Esophagus squamous epithelium (tissue), 5 donors: ENCODE data around the gene ABT1. TPM values are rescaled to one million over a fixed set of nuclear protein-coding genes. Genes with fewer than 3 reads are reported as not detected.

ENCODE experiments used
- DNase-seq: peaks from one replicate; lab custom pipeline; 2025; lab: John Stamatoyannopoulos, UW
- H3K27ac ChIP-seq, 4 donors: fragments of 200-600 bp; sonication (generic); one replicate each; pipeline ENCODE4 v1.5.1; 2016 to 2019; ENCODE audit warnings: mild to moderate bottlenecking in 1 of 4
- H3K27me3 ChIP-seq, 4 donors: fragments of 200-600 bp; sonication (generic); 1 replicate in 3 of 4; 2 replicates in 1 of 4; pipeline versions ENCODE4 v1.5.1 to v1.6.0; 2017 to 2021; ENCODE audit warnings: antibody characterized with exemption in 1 of 4
- H3K36me3 ChIP-seq, 3 donors: fragments of 200-600 bp; sonication (generic); one replicate each; pipeline ENCODE4 v1.5.1; 2016 to 2019
- H3K4me1 ChIP-seq, 3 donors: fragments of 200-600 bp; sonication (generic); one replicate each; pipeline ENCODE4 v1.5.1; 2017 to 2019
- H3K4me3 ChIP-seq, 4 donors: fragments of 200-600 bp; sonication (generic); 1 replicate in 3 of 4; 2 replicates in 1 of 4; pipeline ENCODE4 v1.5.1; 2016 to 2019; ENCODE audit warnings: mild to moderate bottlenecking in 2 of 4, moderate library complexity in 1 of 4
- H3K9me3 ChIP-seq, 3 donors: fragments of 200-600 bp; sonication (generic); one replicate each; pipeline ENCODE4 v1.5.1; 2016 to 2019
- POLR2A ChIP-seq, 4 donors: fragments of 450-650 bp; IDR thresholded peaks; one replicate each; pipeline ENCODE4 v1.6.1; 2017; ENCODE audit warnings: antibody characterized with exemption in 4 of 4, mild to moderate bottlenecking in 4 of 4, moderate library complexity in 3 of 4
- WGBS, 2 donors: methylation state at CpG; one replicate each; pipeline ENCODE4 v1.1.5; 2018; 5-methylcytosine and 5-hydroxymethylcytosine counted together
- intact Hi-C: fragments of 100-400 bp; cut with DNase I; formaldehyde crosslinking; loops from one replicate; pipeline ENCODE4 v1.15.0; 2022
- total RNA-seq, 4 donors: library from RNA; depleted of rRNA; stranded (reverse); fragments of >200 nt; gene quantifications; one replicate each; pipeline ENCODE4 v1.1.0, GENCODE V29; 2016
- TF ChIP-seq, protein P1 (sequence below), 6 experiments: fragments of 450-650 bp in 4 of 6; fragments of 200-600 bp in 2 of 6; sonication (generic) in 2 of 6; IDR thresholded peaks; one replicate each; pipeline ENCODE4 v1.5.1; 2016 to 2019; ENCODE audit warnings: antibody characterized with exemption in 6 of 6, mild to moderate bottlenecking in 4 of 6, moderate library complexity in 4 of 6
- donor health status: DM: yes; HTN: yes; CAD: no.

Gene ABT1
- total RNA-seq, 4 donors from 2014 or later = 16.0 to 23.5 (median 17.1) TPM

- intact Hi-C loops = no loop called here
- H3K4me3 ChIP-seq = no peak overlapping the region
- WGBS, 2 donors = 75 to 86% methylated on average over 1 of the region's 1 CpG
- H3K9me3 ChIP-seq = no peaks in the 10 kb centered on the region
- no peaks in the 10 kb centered on the region for H3K27me3 ChIP-seq
- H3K4me1 ChIP-seq = no peaks in the 10 kb centered on the region
- H3K36me3 ChIP-seq = no peaks in the 10 kb centered on the region
- no peak for DNase-seq
- no peak overlapping the region for H3K27ac ChIP-seq
- TF ChIP-seq, protein P1, sequence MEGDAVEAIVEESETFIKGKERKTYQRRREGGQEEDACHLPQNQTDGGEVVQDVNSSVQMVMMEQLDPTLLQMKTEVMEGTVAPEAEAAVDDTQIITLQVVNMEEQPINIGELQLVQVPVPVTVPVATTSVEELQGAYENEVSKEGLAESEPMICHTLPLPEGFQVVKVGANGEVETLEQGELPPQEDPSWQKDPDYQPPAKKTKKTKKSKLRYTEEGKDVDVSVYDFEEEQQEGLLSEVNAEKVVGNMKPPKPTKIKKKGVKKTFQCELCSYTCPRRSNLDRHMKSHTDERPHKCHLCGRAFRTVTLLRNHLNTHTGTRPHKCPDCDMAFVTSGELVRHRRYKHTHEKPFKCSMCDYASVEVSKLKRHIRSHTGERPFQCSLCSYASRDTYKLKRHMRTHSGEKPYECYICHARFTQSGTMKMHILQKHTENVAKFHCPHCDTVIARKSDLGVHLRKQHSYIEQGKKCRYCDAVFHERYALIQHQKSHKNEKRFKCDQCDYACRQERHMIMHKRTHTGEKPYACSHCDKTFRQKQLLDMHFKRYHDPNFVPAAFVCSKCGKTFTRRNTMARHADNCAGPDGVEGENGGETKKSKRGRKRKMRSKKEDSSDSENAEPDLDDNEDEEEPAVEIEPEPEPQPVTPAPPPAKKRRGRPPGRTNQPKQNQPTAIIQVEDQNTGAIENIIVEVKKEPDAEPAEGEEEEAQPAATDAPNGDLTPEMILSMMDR (IDR thresholded peaks at IDR 0.05) = no peak
- TF ChIP-seq POLR2A (IDR thresholded peaks at IDR 0.05) = no peak
Observed at GRCh38 chr6:26624557-26624956, 27.8 kb downstream of the ABT1 start.

GRCh38 chr6:26627843-26628242, 31.1 kb downstream of the ABT1 start:
- intact Hi-C loops = no loop called here
- Histone ChIP-seq H3K4me1 (no peaks in the 10 kb centered on the region), H3K4me3 (no peak overlapping the region), H3K36me3 (no peaks in the 10 kb centered on the region), H3K27me3 (no peaks in the 10 kb centered on the region), H3K9me3 (no peaks in the 10 kb centered on the region), H3K27ac (no peak overlapping the region)
- no peak for TF ChIP-seq POLR2A (IDR thresholded peaks at IDR 0.05)
- TF ChIP-seq, protein P1 (IDR thresholded peaks at IDR 0.05) = no peak
- no peak for DNase-seq
- WGBS, 2 donors = 69 to 77% methylated on average over 7 of the region's 7 CpGs

DNA sequence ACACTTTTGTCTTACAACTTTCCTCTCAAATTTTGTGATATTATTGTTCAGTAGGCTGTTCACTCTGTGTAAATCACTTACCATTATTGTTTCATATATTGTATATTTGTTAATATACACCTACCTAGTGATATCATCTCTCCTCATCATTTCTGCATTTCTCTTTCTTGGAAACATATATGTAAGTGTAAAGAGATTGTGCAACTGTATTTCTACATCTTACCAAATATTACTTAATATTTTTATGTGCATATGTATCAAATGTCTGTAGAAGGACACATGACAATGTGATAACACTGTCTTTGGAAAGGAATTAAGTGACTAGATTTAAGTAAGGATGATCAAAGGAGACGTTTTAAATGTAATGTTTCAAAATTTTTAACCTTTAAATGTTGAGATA, 32.6 kb downstream of the ABT1 start:
- Histone ChIP-seq H3K4me1 (no peaks in the 10 kb centered on the region), H3K36me3 (peaks cover 0 to 11% (median 0%) of the 10 kb centered on the region in 3 donors), H3K4me3 (no peak overlapping the region), H3K9me3 (no peaks in the 10 kb centered on the region), H3K27me3 (no peaks in the 10 kb centered on the region), H3K27ac (no peak overlapping the region)
- WGBS, 2 donors = 44 to 46% methylated on average over 1 of the region's 1 CpG
- TF ChIP-seq, protein P1 (IDR thresholded peaks at IDR 0.05) = no peak
- no peak for TF ChIP-seq POLR2A (IDR thresholded peaks at IDR 0.05)
- no peak for DNase-seq
- intact Hi-C loops = no loop called here

- no peak overlapping the region for H3K27ac ChIP-seq
- 86 to 96% methylated on average over 2 of the region's 2 CpGs for WGBS, 2 donors
- peaks cover 17 to 79% (median 23%) of the 10 kb centered on the region in 3 donors for H3K36me3 ChIP-seq
- H3K27me3 ChIP-seq = no peaks in the 10 kb centered on the region
- no peak for DNase-seq
- no peak for TF ChIP-seq POLR2A (IDR thresholded peaks at IDR 0.05)
- TF ChIP-seq, protein P1 (IDR thresholded peaks at IDR 0.05) = no peak
- no peak overlapping the region for H3K4me3 ChIP-seq
- intact Hi-C loops = no loop called here
- H3K9me3 ChIP-seq = peaks cover 0 to 56% (median 13%) of the 10 kb centered on the region in 3 donors
- no peaks in the 10 kb centered on the region for H3K4me1 ChIP-seq
Observed at GRCh38 chr6:26640806-26641205, 44.1 kb downstream of the ABT1 start.

GRCh38 chr6:26646074-26646473, 49.3 kb downstream of the ABT1 start:
- intact Hi-C loops = no loop called here
- Histone ChIP-seq H3K9me3 (peaks cover 0 to 31% (median 5%) of the 10 kb centered on the region in 3 donors), H3K4me3 (no peak overlapping the region), H3K4me1 (no peaks in the 10 kb centered on the region), H3K36me3 (peaks cover 17 to 70% (median 21%) of the 10 kb centered on the region in 3 donors), H3K27ac (no peak overlapping the region), H3K27me3 (no peaks in the 10 kb centered on the region)
- TF ChIP-seq POLR2A (IDR thresholded peaks at IDR 0.05) = no peak
- TF ChIP-seq, protein P1 (IDR thresholded peaks at IDR 0.05) = no peak
- DNase-seq = no peak
- 94 to 100% methylated on average over 1 of the region's 1 CpG for WGBS, 2 donors

Other genes with a start within 250 kb of the ABT1 start
- gene BTN3A2, start 231.8 kb upstream of the ABT1 start, total RNA-seq = 10 to 100 TPM in 2 of 4 donors, 1 to 10 TPM in 2; 5.8 to 17.9 (median 11.1) TPM
- gene BTN2A2, start 213.8 kb upstream of the ABT1 start, total RNA-seq = 1 to 10 TPM; 1.7 to 8.4 (median 4.8) TPM
- gene BTN3A1, start 194.7 kb upstream of the ABT1 start, total RNA-seq = 10 to 100 TPM in 2 of 4 donors, 1 to 10 TPM in 2; 4.2 to 14.4 (median 8.0) TPM
- 10 to 100 TPM in 2 of 4 donors, 1 to 10 TPM in 2; 2.2 to 12.3 (median 7.9) TPM for gene BTN3A3, start 156.4 kb upstream of the ABT1 start, total RNA-seq
- gene BTN2A1, start 139.0 kb upstream of the ABT1 start, total RNA-seq = 10 to 100 TPM in 1 of 4 donors, 1 to 10 TPM in 3; 5.9 to 11.4 (median 7.8) TPM
- gene BTN1A1, start 96.7 kb upstream of the ABT1 start, total RNA-seq = not detected
- 10 to 100 TPM; 18.1 to 53.2 (median 36.7) TPM for gene HMGN4, start 58.6 kb upstream of the ABT1 start, total RNA-seq
- 10 to 100 TPM in 1 of 4 donors, 1 to 10 TPM in 3; 3.8 to 11.3 (median 8.2) TPM for gene ZNF322, start 62.8 kb downstream of the ABT1 start, total RNA-seq